ENCODE data around the gene LRRC18. TPM values are rescaled to one million over a fixed set of nuclear protein-coding genes. Genes with fewer than 3 reads are reported as not detected.

LRRC18 gene
- total RNA-seq, 1 experiment from 2014 or later: not detected

- Mint-ChIP-seq H3K9me3 (ENCODE audit: low read depth, unreplicated experiment) (no peaks in the 10 kb centered on the region), H3K36me3 (ENCODE audit: insufficient read depth, unreplicated experiment) (no peaks in the 10 kb centered on the region)
- DNase-seq: peak; percentile 69
These were observed 41.8 kb upstream of the LRRC18 start for GRCh38 chr10:48981310-48981907.

GRCh38 chr10:48978318-48978717 is 38.7 kb upstream of the LRRC18 start:
- BruUV-seq (replicated peaks): no TSS peak
- no peak for TF ChIP-seq CTCF (IDR thresholded peaks at IDR 0.05; ENCODE audit: unreplicated experiment)
- no peaks in the 10 kb centered on the region for H3K36me3 Mint-ChIP-seq (ENCODE audit: insufficient read depth, unreplicated experiment)
- CTCF ChIA-PET: no interaction called here
- H3K9me3 Mint-ChIP-seq (ENCODE audit: low read depth, unreplicated experiment): no peaks in the 10 kb centered on the region
- DNase-seq: no peak
- H3K4me3 Mint-ChIP-seq (ENCODE audit: low read depth, unreplicated experiment): no peak overlapping the region
- intact Hi-C loops (cut with micrococcal nuclease; ENCODE audit: unreplicated experiment): no loop called here
- H3K4me1 Mint-ChIP-seq (ENCODE audit: low read depth, unreplicated experiment): no peaks in the 10 kb centered on the region
- H3K27ac Mint-ChIP-seq (ENCODE audit: unreplicated experiment): no peak overlapping the region
- peaks cover 65% of the 10 kb centered on the region for H3K27me3 Mint-ChIP-seq (ENCODE audit: unreplicated experiment)

More at GRCh38 chr10:48981310-48981907, 41.8 kb upstream of the LRRC18 start:
- intact Hi-C loops (cut with micrococcal nuclease; ENCODE audit: unreplicated experiment): loop anchor here (2.0 to 5.0 kb wide), 2 partner anchors 183 to 531 kb away; no protein-coding TSS in a partner anchor
- H3K27me3 Mint-ChIP-seq (ENCODE audit: unreplicated experiment): peaks cover 69% of the 10 kb centered on the region
- H3K4me3 Mint-ChIP-seq (ENCODE audit: low read depth, unreplicated experiment): no peak overlapping the region
- TF ChIP-seq CTCF (IDR thresholded peaks at IDR 0.05; ENCODE audit: unreplicated experiment): peak; percentile 72
- no peaks in the 10 kb centered on the region for H3K4me1 Mint-ChIP-seq (ENCODE audit: low read depth, unreplicated experiment)
- CTCF ChIA-PET: no interaction called here
- BruUV-seq (replicated peaks): no TSS peak
- no peak overlapping the region for H3K27ac Mint-ChIP-seq (ENCODE audit: unreplicated experiment)

GRCh38 chr10:48976196-48976595 is 36.6 kb upstream of the LRRC18 start:
- H3K4me1 Mint-ChIP-seq (ENCODE audit: low read depth, unreplicated experiment): no peaks in the 10 kb centered on the region
- CTCF ChIA-PET: interaction anchor here (0.6 to 1.1 kb wide), 2 partner anchors 170 to 185 kb away, joined by 3 read pairs; no protein-coding TSS in a partner anchor
- no peak overlapping the region for H3K4me3 Mint-ChIP-seq (ENCODE audit: low read depth, unreplicated experiment)
- no peak overlapping the region for H3K27ac Mint-ChIP-seq (ENCODE audit: unreplicated experiment)
- no TSS peak for BruUV-seq (replicated peaks)
- TF ChIP-seq CTCF (IDR thresholded peaks at IDR 0.05; ENCODE audit: unreplicated experiment): no peak
- no peaks in the 10 kb centered on the region for H3K9me3 Mint-ChIP-seq (ENCODE audit: low read depth, unreplicated experiment)
- DNase-seq: peak; percentile 46
- peaks cover 65% of the 10 kb centered on the region for H3K27me3 Mint-ChIP-seq (ENCODE audit: unreplicated experiment)
- intact Hi-C loops (cut with micrococcal nuclease; ENCODE audit: unreplicated experiment): no loop called here
- no peaks in the 10 kb centered on the region for H3K36me3 Mint-ChIP-seq (ENCODE audit: insufficient read depth, unreplicated experiment)

GRCh38 chr10:48974510-48975156 is 35.0 kb upstream of the LRRC18 start:
- no peaks in the 10 kb centered on the region for H3K4me1 Mint-ChIP-seq (ENCODE audit: low read depth, unreplicated experiment)
- no peak for DNase-seq
- intact Hi-C loops (cut with micrococcal nuclease; ENCODE audit: unreplicated experiment): no loop called here
- H3K27ac Mint-ChIP-seq (ENCODE audit: unreplicated experiment): no peak overlapping the region
- no TSS peak for BruUV-seq (replicated peaks)
- H3K4me3 Mint-ChIP-seq (ENCODE audit: low read depth, unreplicated experiment): no peak overlapping the region
- no peaks in the 10 kb centered on the region for H3K36me3 Mint-ChIP-seq (ENCODE audit: insufficient read depth, unreplicated experiment)
- no peak for TF ChIP-seq CTCF (IDR thresholded peaks at IDR 0.05; ENCODE audit: unreplicated experiment)
- no peaks in the 10 kb centered on the region for H3K9me3 Mint-ChIP-seq (ENCODE audit: low read depth, unreplicated experiment)
- CTCF ChIA-PET: interaction anchor here (0.7 kb wide), 1 partner anchor 319 kb away, joined by 3 read pairs; no protein-coding TSS in a partner anchor
- H3K27me3 Mint-ChIP-seq (ENCODE audit: unreplicated experiment): peaks cover 70% of the 10 kb centered on the region
